Measurements from ENCODE around the gene LRP11. TPM values are rescaled to one million over a fixed set of nuclear protein-coding genes. Genes with fewer than 3 reads are reported as not detected.

LRP11 gene
- total and polyA plus RNA-seq, 2 of the 13 experiments (the other 11 are each of a cell fraction or from before 2014, with no cell fraction given): 32.4 to 48.9 TPM

GRCh38 chr6:149840345-149841075 is 23.6 kb downstream of the LRP11 start (continued):
- TF ChIP-seq ZBED4 (CRISPR knock-in tag; IDR thresholded peaks at IDR 0.05; ENCODE audit: borderline replicate concordance) (no peak), MXD1 (CRISPR knock-in tag; IDR thresholded peaks at IDR 0.05) (no peak), ATF7 (IDR thresholded peaks at IDR 0.05) (no peak), ATF7 (CRISPR knock-in tag; IDR thresholded peaks at IDR 0.05) (no peak), ZNF333 (CRISPR knock-in tag; IDR thresholded peaks at IDR 0.05; ENCODE audit: borderline replicate concordance) (no peak), MYPOP (CRISPR knock-in tag; IDR thresholded peaks at IDR 0.05) (no peak), GMEB1 (CRISPR knock-in tag; IDR thresholded peaks at IDR 0.05; ENCODE audit: borderline replicate concordance) (no peak), ZNF891 (CRISPR knock-in tag; IDR thresholded peaks at IDR 0.05) (0 out of 2 replicates have a peak, but pooled peaks have one; percentile 56), ZNF75D (CRISPR knock-in tag; IDR thresholded peaks at IDR 0.05; ENCODE audit: borderline replicate concordance) (no peak), SMAD1 (CRISPR knock-in tag; IDR thresholded peaks at IDR 0.05; ENCODE audit: borderline replicate concordance, low read depth) (no peak), FOXA1 (IDR thresholded peaks at IDR 0.05) (no peak), FOXA1 (CRISPR knock-in tag; IDR thresholded peaks at IDR 0.05) (no peak), ZNF260 (CRISPR knock-in tag; IDR thresholded peaks at IDR 0.05; ENCODE audit: borderline replicate concordance, low read depth) (no peak), SNAPC4 (CRISPR knock-in tag; IDR thresholded peaks at IDR 0.05) (no peak), KLF13 (CRISPR knock-in tag; IDR thresholded peaks at IDR 0.05) (no peak), CCAR2 (optimal IDR thresholded peaks at IDR 0.05; ENCODE audit: low read depth, low read length) (no peak), ZNF510 (CRISPR knock-in tag; IDR thresholded peaks at IDR 0.05; ENCODE audit: low read depth) (no peak)
